HL-60 (cell line): Measurements from ENCODE around the gene ZSCAN2.

Experiments used
- DNase-seq, 2 experiments: peaks; one replicate each; pipeline ENCODE4 v3.0.0-alpha.2; 2010 to 2020; ENCODE audit warnings: low read depth in 1 of 2, low spot score in 1 of 2
- H3K27ac ChIP-seq: fragments of 250-450 bp; sonication (Bioruptor Pico); replicated peaks from 2 replicates; pipeline ENCODE4 v1.5.1; 2020; ENCODE audit warnings: mild to moderate bottlenecking, moderate library complexity
- H3K27me3 ChIP-seq: fragments of 250-450 bp; sonication (Bioruptor Pico); 2 replicates; pipeline ENCODE4 v1.5.1; 2021; ENCODE audit warnings: mild to moderate bottlenecking, moderate library complexity; ENCODE audit not compliant: insufficient read depth, poor library complexity, severe bottlenecking
- H3K4me3 ChIP-seq: replicated peaks from 2 replicates; pipeline ENCODE4 v1.5.1; 2011; ENCODE audit warnings: mild to moderate bottlenecking, control low read depth, low read length; ENCODE audit not compliant: insufficient read depth
- CTCF ChIP-seq: IDR thresholded peaks from one replicate; pipeline ENCODE4 v1.5.1; 2011; ENCODE audit warnings: low read length, control low read depth, inconsistent platforms; ENCODE audit not compliant: insufficient read depth
- GABPA ChIP-seq: IDR thresholded peaks from 2 replicates; pipeline ENCODE4 v1.6.1; 2012; ENCODE audit warnings: low read depth
- POLR2AphosphoS5 ChIP-seq: IDR thresholded peaks from 2 replicates; pipeline ENCODE4 v1.6.1; 2012; ENCODE audit warnings: low read depth
- REST ChIP-seq: IDR thresholded peaks from 2 replicates; pipeline ENCODE4 v1.6.1; 2012; ENCODE audit warnings: low read depth; ENCODE audit not compliant: insufficient replicate concordance
- SPI1 ChIP-seq: IDR thresholded peaks from 2 replicates; pipeline ENCODE4 v1.6.1; 2012; ENCODE audit warnings: low read depth, mild to moderate bottlenecking, borderline replicate concordance

The ZSCAN2 gene

GRCh38 chr15:84598993-84599392, 1.8 kb upstream of the ZSCAN2 start:
- H3K27me3 ChIP-seq: no peaks in the 10 kb centered on the region
- TF ChIP-seq SPI1 (no peak), CTCF (peak; percentile 78)
- H3K27ac ChIP-seq: peak overlapping the region; percentile 86
- H3K4me3 ChIP-seq: no peak overlapping the region
- peak in 1 of 2 experiments; percentile 71 for DNase-seq

GRCh38 chr15:84599906-84600305, 903 bp upstream of the ZSCAN2 start:
- TF ChIP-seq REST: no peak
- TF ChIP-seq POLR2AphosphoS5: no peak
- no peak for TF ChIP-seq GABPA
- Histone ChIP-seq H3K27me3 (no peaks in the 10 kb centered on the region), H3K27ac (no peak overlapping the region), H3K4me3 (no peak overlapping the region)
- no peak for DNase-seq

- H3K27ac ChIP-seq: peak overlapping the region; percentile 32; the same call in 1 of the 2 replicates
These were observed 500 bp upstream of the ZSCAN2 start for GRCh38 chr15:84600331-84600686.

More at GRCh38 chr15:84600331-84600686, 500 bp upstream of the ZSCAN2 start:
- TF ChIP-seq GABPA (no peak), CTCF (no peak), REST (no peak), POLR2AphosphoS5 (no peak), SPI1 (no peak)
- DNase-seq: peak; percentile 62 to 86
- Histone ChIP-seq H3K4me3 (peak overlapping the region; percentile 98), H3K27me3 (no peaks in the 10 kb centered on the region)
